Measurements from ENCODE around the gene ZNF304.

Gene ZNF304

GRCh38 chr19:57350877-57351805, at the start of gene ZNF304:
Gene ZNF304 (plus strand): TSS chr19:57351271. CDS start chr19:57351665, 394 bp downstream.
- peak; percentile 42 to 98 (median 92) for DNase-seq

- peak in 1 of 56 donors; percentile 27 for DNase-seq
Measured at GRCh38 chr19:57302020-57302465, 49.0 kb upstream of the ZNF304 start.

- DNase-seq, result no peak
Measured at GRCh38 chr19:57302727-57303401, 48.2 kb upstream of the ZNF304 start.

GRCh38 chr19:57305056-57305455, 46.0 kb upstream of the ZNF304 start:
- DNase-seq, result no peak

- DNase-seq, result no peak
Measured at GRCh38 chr19:57308514-57308913, 42.6 kb upstream of the ZNF304 start.

- DNase-seq, result no peak
Measured at GRCh38 chr19:57310792-57311191, 40.3 kb upstream of the ZNF304 start.

- DNase-seq, result no peak
Measured at GRCh38 chr19:57314146-57314545, 36.9 kb upstream of the ZNF304 start.

GRCh38 chr19:57317503-57317902, 33.6 kb upstream of the ZNF304 start:
- peak in 5 of 56 donors; percentile 0 to 16 (median 2) for DNase-seq

- DNase-seq, result no peak
Measured at GRCh38 chr19:57319869-57320179, 31.2 kb upstream of the ZNF304 start.

GRCh38 chr19:57320180-57321084, 30.6 kb upstream of the ZNF304 start, which contains the start of gene ZNF543:
Gene ZNF543 (plus strand): TSS chr19:57320472. CDS start chr19:57320854, 382 bp downstream.
- peak; percentile 14 to 97 (median 91) for DNase-seq

GRCh38 chr19:57321116-57321515, 30.0 kb upstream of the ZNF304 start:
- DNase-seq, result no peak

GRCh38 chr19:57321751-57322150, 29.3 kb upstream of the ZNF304 start:
- no peak for DNase-seq

GRCh38 chr19:57324992-57325391, 26.1 kb upstream of the ZNF304 start:
- no peak for DNase-seq

- no peak for DNase-seq
Measured at GRCh38 chr19:57327993-57328392, 23.1 kb upstream of the ZNF304 start.

- no peak for DNase-seq
Measured at GRCh38 chr19:57334191-57334590, 16.9 kb upstream of the ZNF304 start.

GRCh38 chr19:57338877-57339276, 12.2 kb upstream of the ZNF304 start:
- DNase-seq, result no peak

- DNase-seq, result no peak
Measured at GRCh38 chr19:57342582-57342981, 8.5 kb upstream of the ZNF304 start.

- DNase-seq, result no peak
Measured at GRCh38 chr19:57348136-57348535, 2.9 kb upstream of the ZNF304 start.

- no peak for DNase-seq
Measured at GRCh38 chr19:57351867-57352266, 796 bp downstream of the ZNF304 start.

GRCh38 chr19:57355916-57356315, 4.8 kb downstream of the ZNF304 start:
- no peak for DNase-seq

- DNase-seq, result no peak
Measured at GRCh38 chr19:57357406-57357805, 6.3 kb downstream of the ZNF304 start.

Data from amygdala (tissue), 56 donors.